NT2/D1 (cell line): Measurements from ENCODE around the gene SPSB2.

Experiments
- SUZ12 ChIP-seq: IDR thresholded peaks from 2 replicates; pipeline ENCODE4 v1.6.1; 2011; ENCODE audit not compliant: insufficient read length, insufficient read depth; ENCODE audit errors: extremely low read depth
- ZNF274 ChIP-seq: IDR thresholded peaks from 2 replicates; pipeline ENCODE4 v1.6.1; 2011; ENCODE audit warnings: mild to moderate bottlenecking, low read depth, low read length

DNA sequence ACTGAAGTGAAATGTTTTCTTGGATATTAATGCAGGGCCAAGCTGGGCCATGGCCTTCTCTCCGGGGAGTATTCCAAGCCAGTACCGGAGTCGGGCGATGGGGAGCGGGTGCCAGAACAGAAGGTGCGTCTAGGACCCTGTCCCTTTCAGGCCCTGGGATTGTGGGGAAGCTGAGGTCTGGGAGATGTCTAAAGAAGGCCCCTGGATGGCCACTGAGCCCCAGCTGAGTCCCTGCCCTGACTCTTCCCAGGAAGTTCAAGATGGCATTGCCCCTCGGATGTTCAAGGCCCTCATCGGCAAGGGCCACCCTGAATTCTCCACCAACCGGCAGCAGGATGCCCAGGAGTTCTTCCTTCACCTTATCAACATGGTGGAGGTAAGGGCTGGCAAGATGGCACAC lies 13.0 kb downstream of the SPSB2 start:
- TF ChIP-seq ZNF274 (no peak), SUZ12 (no peak)
